OCI-LY7 (cell line): ENCODE data around the gene CA10. TPM values are rescaled to one million over a fixed set of nuclear protein-coding genes. Genes with fewer than 3 reads are reported as not detected.

Experiments
- BruUV-seq: library from RNA; stranded (reverse); fragments of 400-500 nt; replicated peaks from 2 replicates; lab custom pipeline; 2021; lab: Mats Ljungman, UMichigan
- CTCF ChIA-PET: fragments of 300-600 bp; sonication (Branson Sonifier 250); formaldehyde crosslinking; loops from one replicate; lab custom pipeline; 2022; ENCODE audit warnings: antibody characterized with exemption; ENCODE audit not compliant: unreplicated experiment; lab: Charles Lee
- POLR2A ChIA-PET: fragments of 300-600 bp; sonication (Branson Sonifier 250); formaldehyde crosslinking; loops from one replicate; lab custom pipeline; 2022; ENCODE audit warnings: antibody characterized with exemption; lab: Charles Lee
- DNase-seq: peaks from one replicate; pipeline ENCODE4 v3.0.0-alpha.2; 2015; ENCODE audit warnings: low spot score
- H2AFZ ChIP-seq: fragments of 200-600 bp; sonication (generic), shearing (Covaris generic); 2 replicates; pipeline ENCODE4 v1.6.1; 2014; ENCODE audit warnings: mild to moderate bottlenecking, antibody characterized with exemption, low read length, moderate library complexity
- H3K27ac ChIP-seq: fragments of 200-600 bp; sonication (generic); 2 replicates; pipeline ENCODE4 v1.5.1; 2014; ENCODE audit warnings: mixed run types, low read depth, mild to moderate bottlenecking, moderate library complexity, low read length, inconsistent platforms; ENCODE audit not compliant: poor library complexity, severe bottlenecking
- H3K36me3 ChIP-seq: fragments of 200-600 bp; sonication (generic); 2 replicates; pipeline ENCODE4 v1.6.1; 2014; ENCODE audit warnings: mild to moderate bottlenecking, antibody characterized with exemption, low read length, moderate library complexity, mixed read lengths; ENCODE audit not compliant: insufficient read depth
- H3K4me1 ChIP-seq: fragments of 200-600 bp; sonication (generic); 2 replicates; pipeline ENCODE4 v1.5.1; 2014; ENCODE audit warnings: mild to moderate bottlenecking, low read length; ENCODE audit not compliant: insufficient read depth, poor library complexity, severe bottlenecking
- H3K4me2 ChIP-seq: fragments of 200-600 bp; sonication (generic); 2 replicates; pipeline ENCODE4 v1.6.1; 2014; ENCODE audit warnings: mild to moderate bottlenecking, low read length
- H3K4me3 ChIP-seq: fragments of 200-600 bp; sonication (generic); 2 replicates; pipeline ENCODE4 v1.5.1; 2014; ENCODE audit warnings: mild to moderate bottlenecking, low read depth, low read length; ENCODE audit not compliant: poor library complexity, severe bottlenecking
- H3K79me2 ChIP-seq: fragments of 200-600 bp; sonication (generic); 2 replicates; pipeline ENCODE4 v1.6.1; 2016; ENCODE audit warnings: low read depth, mild to moderate bottlenecking, low read length, moderate library complexity, mixed read lengths; ENCODE audit not compliant: insufficient read depth
- H3K9me2 ChIP-seq: fragments of 200-600 bp; sonication (generic); 2 replicates; pipeline ENCODE4 v1.6.1; 2016; ENCODE audit warnings: mild to moderate bottlenecking, low read length, mixed read lengths; ENCODE audit not compliant: insufficient read depth
- H3K9me3 ChIP-seq: fragments of 200-600 bp; sonication (generic); 2 replicates; pipeline ENCODE4 v1.6.1; 2014; ENCODE audit warnings: mild to moderate bottlenecking, mixed run types, low read length, mixed read lengths
- H4K20me1 ChIP-seq: fragments of 200-600 bp; sonication (generic); 2 replicates; pipeline ENCODE4 v1.6.1; 2014; ENCODE audit warnings: mild to moderate bottlenecking, antibody characterized with exemption, low read length, moderate library complexity, mixed read lengths; ENCODE audit not compliant: insufficient read depth
- EZH2phosphoT487 ChIP-seq: fragments of 200-600 bp; sonication (generic); IDR thresholded peaks from 2 replicates; pipeline ENCODE4 v1.6.1; 2018; ENCODE audit warnings: low read depth, borderline replicate concordance, mild to moderate bottlenecking, mixed run types, antibody characterized with exemption, low read length, moderate library complexity, mixed read lengths
- intact Hi-C: fragments of 100-400 bp; cut with micrococcal nuclease; formaldehyde crosslinking; loops from one replicate; pipeline ENCODE4 v1.10.0; 2022; ENCODE audit not compliant: unreplicated experiment
- total RNA-seq, 2 experiments: library from RNA; depleted of rRNA in 1 of 2; stranded (reverse); fragments of >200 nt in 1 of 2; shearing (Covaris generic) in 1 of 2; gene quantifications; 2 replicates each; pipeline ENCODE4 v1.2.3, GENCODE V29; 2014 to 2022
- TF ChIP-seq, protein P1 (sequence below): fragments of 200-600 bp; sonication (generic); conservative IDR thresholded peaks from 2 replicates; pipeline ENCODE4 v1.5.1; 2014; ENCODE audit warnings: mild to moderate bottlenecking, antibody characterized with exemption, low read length, moderate library complexity, mixed read lengths

The CA10 gene
- total RNA-seq, 2 experiments from 2014 or later, result not detected

DNA sequence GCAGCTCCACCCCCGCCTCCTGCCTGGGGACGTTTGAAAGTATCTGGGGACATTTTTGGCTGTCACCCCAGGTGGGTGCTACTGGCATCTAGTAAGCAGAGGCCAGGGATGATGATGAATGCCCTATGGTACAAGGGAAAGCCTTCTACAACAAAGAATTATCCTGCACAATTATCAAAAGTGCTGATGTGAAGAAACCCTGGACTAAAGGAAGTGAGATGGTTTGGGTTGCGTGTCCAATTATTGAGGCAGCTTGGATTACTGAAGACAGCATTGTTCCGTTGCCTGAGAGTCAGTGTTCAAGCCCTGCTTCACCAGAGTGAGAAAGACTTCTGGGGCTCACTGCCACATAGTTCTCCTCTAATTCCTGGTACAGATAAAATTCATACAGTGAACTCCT is 343.4 kb downstream of the CA10 start:
- Histone ChIP-seq H3K27ac (no peak overlapping the region), H3K79me2 (no peaks in the 10 kb centered on the region), H3K4me3 (no peak overlapping the region), H3K9me3 (no peaks in the 10 kb centered on the region), H2AFZ (no peak overlapping the region), H3K36me3 (no peaks in the 10 kb centered on the region), H3K4me2 (no peak overlapping the region), H3K9me2 (no peaks in the 10 kb centered on the region), H3K4me1 (no peaks in the 10 kb centered on the region), H4K20me1 (no peaks in the 10 kb centered on the region)
- ChIA-PET CTCF (no interaction called here), POLR2A (no interaction called here)
- intact Hi-C loops, result no loop called here
- DNase-seq, result no peak
- TF ChIP-seq EZH2phosphoT487, result no peak
- TF ChIP-seq, protein P1, sequence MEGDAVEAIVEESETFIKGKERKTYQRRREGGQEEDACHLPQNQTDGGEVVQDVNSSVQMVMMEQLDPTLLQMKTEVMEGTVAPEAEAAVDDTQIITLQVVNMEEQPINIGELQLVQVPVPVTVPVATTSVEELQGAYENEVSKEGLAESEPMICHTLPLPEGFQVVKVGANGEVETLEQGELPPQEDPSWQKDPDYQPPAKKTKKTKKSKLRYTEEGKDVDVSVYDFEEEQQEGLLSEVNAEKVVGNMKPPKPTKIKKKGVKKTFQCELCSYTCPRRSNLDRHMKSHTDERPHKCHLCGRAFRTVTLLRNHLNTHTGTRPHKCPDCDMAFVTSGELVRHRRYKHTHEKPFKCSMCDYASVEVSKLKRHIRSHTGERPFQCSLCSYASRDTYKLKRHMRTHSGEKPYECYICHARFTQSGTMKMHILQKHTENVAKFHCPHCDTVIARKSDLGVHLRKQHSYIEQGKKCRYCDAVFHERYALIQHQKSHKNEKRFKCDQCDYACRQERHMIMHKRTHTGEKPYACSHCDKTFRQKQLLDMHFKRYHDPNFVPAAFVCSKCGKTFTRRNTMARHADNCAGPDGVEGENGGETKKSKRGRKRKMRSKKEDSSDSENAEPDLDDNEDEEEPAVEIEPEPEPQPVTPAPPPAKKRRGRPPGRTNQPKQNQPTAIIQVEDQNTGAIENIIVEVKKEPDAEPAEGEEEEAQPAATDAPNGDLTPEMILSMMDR, result no peak
- no TSS peak for BruUV-seq

DNA sequence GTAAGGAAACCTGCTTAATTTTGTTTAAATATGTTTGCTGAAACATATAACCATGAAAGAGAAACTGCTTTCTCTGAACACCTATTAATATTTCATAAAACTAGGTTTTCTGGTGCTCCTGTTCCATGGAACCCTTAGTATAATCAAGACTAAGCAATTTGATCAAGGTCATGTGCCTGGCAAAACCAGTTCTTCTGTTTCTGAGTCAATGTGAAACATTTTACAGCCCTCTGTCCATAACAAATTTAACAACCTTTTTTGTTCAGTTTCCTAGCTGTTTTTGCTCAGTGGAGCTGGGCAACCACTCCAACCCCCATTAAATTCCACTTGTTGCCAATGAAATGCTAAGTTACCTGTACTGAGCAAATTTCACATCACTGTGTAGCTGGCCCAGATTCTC is 344.0 kb downstream of the CA10 start:
- intact Hi-C loops, result no loop called here
- ChIA-PET CTCF (no interaction called here), POLR2A (no interaction called here)
- no TSS peak for BruUV-seq
- Histone ChIP-seq H3K9me3 (no peaks in the 10 kb centered on the region), H3K4me1 (no peaks in the 10 kb centered on the region), H2AFZ (no peak overlapping the region), H3K4me3 (no peak overlapping the region), H3K27ac (no peak overlapping the region), H3K36me3 (no peaks in the 10 kb centered on the region), H3K79me2 (no peaks in the 10 kb centered on the region), H3K4me2 (no peak overlapping the region), H4K20me1 (no peaks in the 10 kb centered on the region), H3K9me2 (no peaks in the 10 kb centered on the region)
- no peak for DNase-seq
- no peak for TF ChIP-seq EZH2phosphoT487
- TF ChIP-seq, protein P1, result no peak

DNA sequence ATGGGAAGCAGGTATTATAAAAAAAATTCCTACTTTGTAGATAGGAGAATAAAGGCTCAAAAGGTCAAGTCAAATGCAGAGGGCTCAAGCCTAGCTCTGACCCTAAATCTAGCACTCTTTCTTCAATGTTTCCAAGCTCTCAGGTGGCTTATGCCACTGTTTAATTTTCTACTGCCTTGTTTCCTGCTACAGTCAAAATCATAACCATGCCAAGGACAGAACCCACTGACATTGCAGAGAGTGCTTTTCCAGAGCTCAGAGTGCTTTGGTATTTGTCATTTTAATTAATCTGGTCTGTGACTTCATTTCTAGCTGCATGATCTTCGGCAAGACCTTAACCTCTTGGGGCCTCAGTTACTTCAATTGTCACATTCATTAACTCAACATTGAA is 344.7 kb downstream of the CA10 start:
- Histone ChIP-seq H3K9me2 (no peaks in the 10 kb centered on the region), H2AFZ (no peak overlapping the region), H3K4me3 (no peak overlapping the region), H3K9me3 (no peaks in the 10 kb centered on the region), H3K27ac (no peak overlapping the region), H3K36me3 (no peaks in the 10 kb centered on the region), H4K20me1 (no peaks in the 10 kb centered on the region), H3K79me2 (no peaks in the 10 kb centered on the region), H3K4me2 (no peak overlapping the region), H3K4me1 (no peaks in the 10 kb centered on the region)
- no peak for DNase-seq
- no TSS peak for BruUV-seq
- TF ChIP-seq EZH2phosphoT487, result no peak
- TF ChIP-seq, protein P1, result no peak
- POLR2A ChIA-PET, result interaction anchor here (0.7 kb wide), 1 partner anchor 14 kb away, joined by 3 read pairs; no protein-coding TSS in a partner anchor
- intact Hi-C loops, result no loop called here
- CTCF ChIA-PET, result no interaction called here
